Neural progenitor cell (in vitro differentiated cells): ENCODE data around the gene MGLL. TPM values are rescaled to one million over a fixed set of nuclear protein-coding genes. Genes with fewer than 3 reads are reported as not detected.

Source experiments
- DNase-seq: peaks from one replicate; pipeline ENCODE4 v3.0.0-alpha.2; 2016; ENCODE audit warnings: low spot score
- H2AFZ ChIP-seq: fragments of 200-600 bp; sonication (generic); replicated peaks from 2 replicates; pipeline ENCODE4 v1.6.1; 2016; ENCODE audit warnings: antibody characterized with exemption
- H3F3A ChIP-seq: fragments of 200-600 bp; sonication (generic); 2 replicates; pipeline ENCODE4 v1.6.1; 2016; ENCODE audit warnings: antibody characterized with exemption, low read depth
- H3K27ac ChIP-seq: fragments of 200-600 bp; sonication (generic); 2 replicates; pipeline ENCODE4 v1.5.1; 2016; ENCODE audit warnings: mild to moderate bottlenecking
- H3K27me3 ChIP-seq: fragments of 200-600 bp; sonication (generic); 2 replicates; pipeline ENCODE4 v1.6.1; 2016; ENCODE audit warnings: mild to moderate bottlenecking, moderate library complexity
- H3K36me3 ChIP-seq: fragments of 200-600 bp; sonication (generic); 2 replicates; pipeline ENCODE4 v1.5.1; 2016
- H3K4me1 ChIP-seq: fragments of 200-600 bp; sonication (generic); 2 replicates; pipeline ENCODE4 v1.6.1; 2016; ENCODE audit warnings: mixed run types
- H3K4me2 ChIP-seq: fragments of 200-600 bp; sonication (generic); 2 replicates; pipeline ENCODE4 v1.6.1; 2016
- H3K4me3 ChIP-seq: fragments of 200-600 bp; sonication (generic); 2 replicates; pipeline ENCODE4 v1.5.1; 2016
- H3K79me2 ChIP-seq: fragments of 200-600 bp; sonication (generic); 2 replicates; pipeline ENCODE4 v1.6.1; 2016; ENCODE audit warnings: low read depth
- H3K9ac ChIP-seq: fragments of 200-600 bp; sonication (generic); 2 replicates; pipeline ENCODE4 v1.6.1; 2016
- H3K9me3 ChIP-seq: fragments of 200-600 bp; sonication (generic); 2 replicates; pipeline ENCODE4 v1.5.1; 2016; ENCODE audit warnings: low read depth
- H4K20me1 ChIP-seq: fragments of 200-600 bp; sonication (generic); 2 replicates; pipeline ENCODE4 v1.6.1; 2016; ENCODE audit warnings: low read depth
- H3K27ac Mint-ChIP-seq: 3 replicates; pipeline ENCODE4 v1.8.0; 2021; ENCODE audit warnings: mixed read lengths
- H3K27me3 Mint-ChIP-seq: 2 replicates; pipeline ENCODE4 v1.8.0; 2022; ENCODE audit warnings: low read depth, mild to moderate bottlenecking, inconsistent platforms, moderate library complexity, mixed read lengths; ENCODE audit not compliant: insufficient read depth
- H3K36me3 Mint-ChIP-seq: 3 replicates; pipeline ENCODE4 v1.8.0; 2021; ENCODE audit warnings: mixed read lengths
- H3K4me1 Mint-ChIP-seq: 3 replicates; pipeline ENCODE4 v1.8.0; 2021; ENCODE audit warnings: mixed read lengths
- H3K4me3 Mint-ChIP-seq: 3 replicates; pipeline ENCODE4 v1.8.0; 2021; ENCODE audit warnings: mild to moderate bottlenecking, moderate library complexity, mixed read lengths
- H3K9me3 Mint-ChIP-seq: 3 replicates; pipeline ENCODE4 v1.8.0; 2020; ENCODE audit warnings: mixed read lengths
- EZH2 ChIP-seq: fragments of 200-600 bp; sonication (generic); IDR thresholded peaks from 2 replicates; pipeline ENCODE4 v1.6.1; 2017; ENCODE audit warnings: antibody characterized with exemption, mild to moderate bottlenecking, moderate library complexity
- EZH2phosphoT487 ChIP-seq: fragments of 200-600 bp; sonication (generic); IDR thresholded peaks from 2 replicates; pipeline ENCODE4 v1.6.1; 2017; ENCODE audit warnings: antibody characterized with exemption
- total RNA-seq: library from RNA; depleted of rRNA; stranded (reverse); fragments of >200 nt; gene quantifications from 2 replicates; pipeline ENCODE4 v1.2.3, GENCODE V29; 2015; ENCODE audit warnings: low replicate concordance
- TF ChIP-seq, protein P1 (sequence below): fragments of 200-600 bp; sonication (generic); IDR thresholded peaks from 2 replicates; pipeline ENCODE4 v1.5.1; 2017; ENCODE audit warnings: antibody characterized with exemption, mild to moderate bottlenecking

The MGLL gene
- total RNA-seq, 1 donor from 2014 or later, result 0.15 TPM

DNA sequence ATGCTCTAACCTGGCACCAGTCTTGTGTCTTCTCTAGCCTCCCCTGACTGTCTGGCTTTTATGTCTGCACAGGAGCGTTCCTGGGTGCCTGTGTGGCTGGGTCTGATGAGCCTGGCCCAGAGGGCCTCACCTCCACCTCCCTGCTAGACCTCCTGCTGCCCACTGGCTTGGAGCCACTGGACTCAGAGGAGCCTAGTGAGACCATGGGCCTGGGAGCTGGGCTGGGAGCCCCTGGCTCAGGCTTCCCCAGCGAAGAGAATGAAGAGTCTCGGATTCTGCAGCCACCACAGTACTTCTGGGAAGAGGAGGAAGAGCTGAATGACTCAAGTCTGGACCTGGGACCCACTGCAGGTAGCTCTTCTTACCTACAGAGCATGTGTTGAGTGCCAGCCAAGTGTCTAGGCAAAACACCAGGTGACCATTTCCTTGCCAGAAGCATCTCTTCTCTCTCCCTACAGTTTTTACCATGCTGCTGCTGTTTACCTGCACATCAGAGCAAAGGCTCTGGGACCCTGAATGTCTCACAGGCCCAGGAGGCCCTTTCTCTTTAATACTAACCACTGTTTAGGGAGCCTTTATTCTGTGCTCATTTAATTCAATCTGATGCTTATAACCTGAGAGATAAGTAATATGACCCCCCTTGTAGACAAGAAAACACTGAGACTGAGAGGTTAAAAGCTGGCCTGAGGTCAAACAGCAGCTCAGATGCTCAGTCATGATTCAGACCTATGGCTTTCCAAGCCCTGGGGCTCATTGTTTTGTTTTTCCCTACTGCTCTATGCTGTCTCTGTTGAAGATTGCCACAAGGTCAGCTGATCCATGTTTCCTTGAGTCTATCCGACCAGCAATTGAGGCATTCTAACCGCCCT, 182.9 kb downstream of the MGLL start:
- H3K9me3 ChIP-seq, result no peaks in the 10 kb centered on the region
- peaks cover under 1% of the 10 kb centered on the region for H4K20me1 ChIP-seq
- TF ChIP-seq EZH2phosphoT487 (no peak), EZH2 (no peak)
- TF ChIP-seq, protein P1, sequence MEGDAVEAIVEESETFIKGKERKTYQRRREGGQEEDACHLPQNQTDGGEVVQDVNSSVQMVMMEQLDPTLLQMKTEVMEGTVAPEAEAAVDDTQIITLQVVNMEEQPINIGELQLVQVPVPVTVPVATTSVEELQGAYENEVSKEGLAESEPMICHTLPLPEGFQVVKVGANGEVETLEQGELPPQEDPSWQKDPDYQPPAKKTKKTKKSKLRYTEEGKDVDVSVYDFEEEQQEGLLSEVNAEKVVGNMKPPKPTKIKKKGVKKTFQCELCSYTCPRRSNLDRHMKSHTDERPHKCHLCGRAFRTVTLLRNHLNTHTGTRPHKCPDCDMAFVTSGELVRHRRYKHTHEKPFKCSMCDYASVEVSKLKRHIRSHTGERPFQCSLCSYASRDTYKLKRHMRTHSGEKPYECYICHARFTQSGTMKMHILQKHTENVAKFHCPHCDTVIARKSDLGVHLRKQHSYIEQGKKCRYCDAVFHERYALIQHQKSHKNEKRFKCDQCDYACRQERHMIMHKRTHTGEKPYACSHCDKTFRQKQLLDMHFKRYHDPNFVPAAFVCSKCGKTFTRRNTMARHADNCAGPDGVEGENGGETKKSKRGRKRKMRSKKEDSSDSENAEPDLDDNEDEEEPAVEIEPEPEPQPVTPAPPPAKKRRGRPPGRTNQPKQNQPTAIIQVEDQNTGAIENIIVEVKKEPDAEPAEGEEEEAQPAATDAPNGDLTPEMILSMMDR, result no peak
- H3K9ac ChIP-seq, result no peak overlapping the region
- H3K27me3 Mint-ChIP-seq, result no peaks in the 10 kb centered on the region
- H3K79me2 ChIP-seq, result no peaks in the 10 kb centered on the region
- H3K9me3 Mint-ChIP-seq, result no peaks in the 10 kb centered on the region
- no peak overlapping the region for H3K27ac ChIP-seq
- H2AFZ ChIP-seq, result no peak overlapping the region
- H3K4me1 ChIP-seq, result no peaks in the 10 kb centered on the region
- no peak overlapping the region for H3K4me2 ChIP-seq
- H3K36me3 ChIP-seq, result no peaks in the 10 kb centered on the region
- H3F3A ChIP-seq, result no peaks in the 10 kb centered on the region
- H3K4me3 Mint-ChIP-seq, result no peak overlapping the region
- H3K27ac Mint-ChIP-seq, result no peak overlapping the region
- DNase-seq, result no peak
- peaks cover 2% of the 10 kb centered on the region for H3K36me3 Mint-ChIP-seq
- no peak overlapping the region for H3K4me3 ChIP-seq
- H3K27me3 ChIP-seq, result no peaks in the 10 kb centered on the region
- H3K4me1 Mint-ChIP-seq, result peaks cover 9% of the 10 kb centered on the region

Other genes starting within 250 kb of the MGLL start
- 11.8 and 27.4 TPM in 2 replicates for gene TPRA1, start 231.8 kb downstream of the MGLL start, total RNA-seq
- 104 and 180 TPM in 2 replicates for gene MCM2, start 224.1 kb downstream of the MGLL start, total RNA-seq
- 18.4 and 43.8 TPM in 2 replicates for gene PODXL2, start 193.3 kb downstream of the MGLL start, total RNA-seq
- gene ABTB1, start 149.6 kb downstream of the MGLL start, total RNA-seq, result 2.4 and 4.9 TPM in 2 replicates
- 0.15 TPM in 1 of 2 replicates, not detected in the other for gene KBTBD12, start 92.7 kb upstream of the MGLL start, total RNA-seq
- 79.1 and 92.6 TPM in 2 replicates for gene SEC61A1, start 229.9 kb upstream of the MGLL start, total RNA-seq